Hindlimb muscle (tissue), 1 donor: ENCODE measurements around the gene INHBC. TPM values are rescaled to one million over a fixed set of nuclear protein-coding genes. Genes with fewer than 3 reads are reported as not detected.
"Not testable (repeated sequence)": the region's sequence is repeated elsewhere in the genome, so short reads cannot be mapped to it uniquely, and the experiment has no call there.

Experiments
- DNase-seq: peaks from one replicate; pipeline ENCODE4 v3.0.0-alpha.2; 2013
- polyA plus RNA-seq: library from polyadenylated mRNA; unstranded; fragments of 120-200 nt; gene quantifications from one replicate; pipeline ENCODE4 v1.2.1, GENCODE V29; 2013; ENCODE audit not compliant: insufficient read length

INHBC gene
- polyA plus RNA-seq, 1 donor = not detected

GRCh38 chr12:57430112-57430930 is 4.3 kb upstream of the INHBC start:
- no peak for DNase-seq

- DNase-seq = peak; percentile 97
Observed at GRCh38 chr12:57430931-57431566, 3.5 kb upstream of the INHBC start, which contains the start of gene R3HDM2. Gene R3HDM2, minus strand, starts transcription at chr12:57431043. Its CDS starts 120,615 bp downstream, at chr12:57310428.

DNA sequence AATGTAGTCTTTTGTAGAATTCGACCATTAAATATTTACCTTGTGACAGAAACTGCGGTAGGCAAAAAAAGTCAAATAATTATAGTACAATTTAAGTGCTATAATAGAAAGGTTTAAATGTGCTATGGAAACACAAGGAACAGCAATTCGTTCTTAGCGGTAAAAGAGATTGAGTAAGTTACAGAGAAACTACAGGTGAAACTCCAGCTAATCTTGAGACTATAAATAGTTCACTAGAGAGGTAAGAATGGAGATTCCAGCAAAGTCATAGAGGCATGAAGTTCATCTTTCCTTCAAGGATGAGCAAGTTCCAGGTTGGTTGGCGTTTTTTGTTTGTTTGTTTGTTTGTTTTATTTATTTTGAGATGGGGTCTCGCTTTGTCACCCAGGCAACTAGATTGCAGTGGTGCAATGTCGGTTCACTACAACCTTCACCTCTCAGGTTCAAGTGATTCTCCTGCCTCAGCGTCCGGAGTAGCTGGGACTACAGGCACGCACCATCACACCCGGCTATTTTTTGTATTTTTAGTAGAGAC is 2.9 kb upstream of the INHBC start:
- DNase-seq = no peak

DNA sequence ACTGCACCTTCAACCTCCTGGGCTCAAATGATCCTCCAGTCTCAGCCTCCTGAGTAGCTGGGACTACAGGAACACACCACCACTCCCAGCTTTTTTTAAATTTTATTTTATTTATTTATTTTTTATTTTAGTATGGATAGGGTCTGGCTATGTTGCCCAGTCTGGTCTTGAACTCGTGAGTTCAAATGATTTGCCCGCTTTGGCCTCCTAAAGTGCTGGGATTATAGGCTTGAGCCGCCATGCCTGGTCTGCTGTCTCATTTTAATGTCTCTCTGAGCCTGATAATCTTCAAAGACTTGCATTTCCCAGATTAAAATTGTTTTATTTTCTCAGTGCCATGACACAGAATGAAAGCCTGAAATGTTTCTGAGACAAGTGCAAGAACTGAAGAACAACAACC is 1.2 kb upstream of the INHBC start:
- DNase-seq = no peak

GRCh38 chr12:57435293-57435692 is 709 bp downstream of the INHBC start:
- no peak for DNase-seq

DNA sequence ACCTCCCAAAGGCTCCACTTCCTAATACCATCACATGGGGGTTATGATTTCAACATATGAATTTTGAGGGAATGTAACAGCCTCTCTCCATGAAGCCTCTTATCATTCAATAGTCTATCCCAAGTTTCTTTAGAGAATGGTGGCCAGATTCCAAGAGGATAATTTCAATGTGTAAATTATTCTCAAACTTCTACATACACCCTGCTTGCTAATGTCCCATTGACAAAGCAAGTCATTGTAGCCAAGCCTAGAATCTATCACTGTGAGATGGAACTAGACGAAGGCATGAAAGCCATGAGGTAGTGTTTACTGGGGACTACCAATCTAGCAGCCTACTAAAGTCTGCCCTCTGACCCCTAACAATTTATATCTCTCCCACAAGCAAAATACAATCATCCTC is 3.8 kb downstream of the INHBC start:
- DNase-seq = no peak

- no peak for DNase-seq
Observed at GRCh38 chr12:57439762-57440266, 5.2 kb downstream of the INHBC start.

DNA sequence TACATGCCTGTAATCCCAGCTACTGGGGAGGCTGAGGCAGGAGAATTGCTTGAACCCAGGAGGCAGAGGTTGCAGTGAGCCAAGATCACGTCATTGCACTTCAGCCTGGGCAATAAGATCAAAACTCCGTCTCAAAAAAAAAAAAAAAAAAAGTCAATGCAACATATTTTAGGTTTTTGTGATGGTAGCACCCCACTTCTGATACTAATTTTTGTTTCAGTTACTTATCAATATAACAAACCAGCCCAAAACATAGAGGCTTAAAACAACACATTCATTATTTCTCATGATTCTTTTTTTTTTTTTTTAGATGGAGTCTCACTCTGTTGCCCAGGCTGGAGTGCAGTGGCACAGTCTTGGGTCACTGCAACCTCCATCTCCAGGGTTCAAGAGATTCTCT is 6.8 kb downstream of the INHBC start:
- DNase-seq = not testable (repeated sequence)

DNA sequence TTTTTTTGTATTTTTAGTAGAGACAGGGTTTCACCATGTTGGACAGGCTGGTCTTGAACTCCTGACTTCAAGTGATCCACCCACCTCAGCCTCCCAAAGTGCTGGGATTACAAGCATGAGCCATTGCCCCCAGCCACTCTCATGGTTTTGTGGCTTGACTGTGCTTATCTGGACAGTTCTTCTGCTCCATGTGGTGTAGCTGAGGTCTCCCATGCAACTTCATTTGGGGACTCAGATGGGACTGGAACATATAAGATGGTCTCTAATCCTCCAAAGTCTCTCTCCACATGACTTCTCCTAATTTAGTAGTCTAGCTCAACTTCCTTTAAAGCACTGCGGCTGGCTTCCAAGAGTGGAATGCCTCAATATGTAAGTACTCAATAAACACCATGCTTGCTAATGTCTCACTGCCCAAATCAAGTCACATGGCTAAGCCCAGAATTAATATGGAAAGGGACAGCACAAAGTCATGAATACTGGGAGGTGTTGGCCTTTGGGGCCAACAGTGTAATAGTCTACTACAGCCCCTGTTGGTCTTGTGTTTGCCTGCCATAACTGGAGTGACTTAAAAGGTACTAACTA is 7.4 kb downstream of the INHBC start:
- DNase-seq = no peak

- not testable (repeated sequence) for DNase-seq
Observed at GRCh38 chr12:57444337-57444736, 9.8 kb downstream of the INHBC start.

GRCh38 chr12:57444744-57445143 is 10.2 kb downstream of the INHBC start:
- no peak for DNase-seq

DNA sequence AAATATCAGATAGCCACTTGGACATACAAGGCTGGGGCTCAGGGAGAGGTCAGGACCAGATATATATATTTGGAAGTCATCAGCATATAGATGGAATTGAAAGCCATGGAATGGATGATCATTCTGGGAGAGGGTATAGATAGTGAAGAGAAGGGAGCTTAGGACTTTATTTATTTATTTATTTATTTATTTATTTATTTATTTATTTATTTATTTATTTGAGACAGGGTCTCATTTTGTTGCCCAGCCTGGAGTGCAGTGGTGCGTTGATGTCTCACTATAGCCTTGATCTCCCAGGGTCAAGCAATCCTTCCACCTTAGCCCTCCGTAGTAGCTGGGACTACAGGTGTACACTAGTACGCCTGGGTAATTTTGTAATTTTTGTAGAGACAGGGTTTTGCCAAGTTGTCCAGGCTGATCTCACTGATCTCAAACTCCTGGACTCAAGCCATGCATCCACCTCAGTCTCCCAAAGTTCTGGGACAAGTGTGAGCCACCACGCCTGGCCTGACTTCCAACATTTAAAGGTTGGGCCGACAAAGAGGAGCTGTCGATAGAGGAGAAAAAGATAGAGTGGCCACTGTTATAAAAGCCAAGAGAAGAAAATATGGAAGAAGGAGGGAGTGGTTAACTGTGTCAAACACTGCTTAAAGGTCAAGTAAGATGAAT is 11.8 kb downstream of the INHBC start:
- no peak for DNase-seq

- no peak for DNase-seq
Observed at GRCh38 chr12:57448669-57449068, 14.1 kb downstream of the INHBC start.

DNA sequence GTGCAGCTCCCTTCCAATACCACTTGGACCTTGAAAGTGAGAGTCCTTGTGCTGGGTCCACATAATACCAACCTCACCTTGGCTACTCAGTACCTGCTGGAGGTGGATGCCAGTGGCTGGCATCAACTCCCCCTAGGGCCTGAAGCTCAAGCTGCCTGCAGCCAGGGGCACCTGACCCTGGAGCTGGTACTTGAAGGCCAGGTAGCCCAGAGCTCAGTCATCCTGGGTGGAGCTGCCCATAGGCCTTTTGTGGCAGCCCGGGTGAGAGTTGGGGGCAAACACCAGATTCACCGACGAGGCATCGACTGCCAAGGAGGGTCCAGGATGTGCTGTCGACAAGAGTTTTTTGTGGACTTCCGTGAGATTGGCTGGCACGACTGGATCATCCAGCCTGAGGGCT is 14.8 kb downstream of the INHBC start:
- no peak for DNase-seq

GRCh38 chr12:57450057-57450456 is 15.5 kb downstream of the INHBC start:
- no peak for DNase-seq

DNA sequence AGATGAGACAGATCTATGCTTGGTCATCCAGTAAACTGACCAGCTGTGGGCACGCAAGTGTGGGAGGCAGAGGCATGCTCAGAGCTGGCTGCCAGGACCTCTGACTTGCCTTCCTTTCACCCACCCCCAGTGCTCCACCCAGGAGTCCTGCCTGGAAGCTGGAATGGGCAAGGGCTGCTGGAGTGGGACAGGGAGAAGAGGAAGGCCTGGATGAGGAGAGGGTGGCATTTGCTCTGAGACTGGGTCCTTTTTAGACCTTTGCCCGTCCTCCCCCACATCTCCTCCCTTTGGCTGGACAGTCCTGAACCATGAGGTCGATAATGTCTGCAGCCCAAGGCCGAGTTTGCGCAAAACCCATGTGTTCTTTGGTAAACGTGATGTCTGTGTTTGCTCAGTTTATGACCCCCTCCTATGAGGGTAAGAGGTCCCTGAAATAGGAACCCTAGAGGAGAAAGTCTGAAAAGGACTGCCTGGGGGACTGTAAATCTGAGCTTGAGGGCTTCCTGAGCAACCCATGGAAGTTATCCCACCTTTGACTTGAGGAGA is 16.7 kb downstream of the INHBC start:
- no peak for DNase-seq

GRCh38 chr12:57452181-57452936 is 17.8 kb downstream of the INHBC start:
- no peak for DNase-seq

DNA sequence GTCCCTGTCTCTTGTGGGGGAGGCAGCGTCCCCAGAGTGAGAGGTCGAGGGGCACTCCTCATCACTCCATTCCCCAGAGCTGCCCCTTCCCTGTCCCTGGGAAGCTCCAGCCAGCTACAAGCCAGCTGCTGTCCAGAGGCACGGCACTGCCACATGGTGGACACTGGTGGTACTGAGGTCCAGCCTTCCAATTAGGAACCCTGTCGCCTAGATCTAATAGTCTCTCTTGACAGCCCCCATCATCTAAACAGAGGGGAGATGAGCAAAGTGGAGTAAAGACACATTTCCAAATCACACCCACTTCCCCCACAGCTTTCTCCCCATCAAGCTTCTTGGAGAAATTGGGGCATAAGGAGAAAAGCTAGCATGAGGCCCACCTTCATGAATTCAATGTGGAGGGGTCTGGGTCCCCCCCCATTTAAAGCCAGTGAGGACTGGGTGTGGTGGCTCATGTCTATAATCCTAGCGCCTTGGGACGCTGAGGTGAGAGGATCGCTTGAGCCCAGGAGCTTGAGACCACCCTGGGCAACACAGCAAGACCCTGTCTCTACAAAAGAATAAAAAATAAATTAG is 18.4 kb downstream of the INHBC start:
- peak; percentile 71 for DNase-seq

DNA sequence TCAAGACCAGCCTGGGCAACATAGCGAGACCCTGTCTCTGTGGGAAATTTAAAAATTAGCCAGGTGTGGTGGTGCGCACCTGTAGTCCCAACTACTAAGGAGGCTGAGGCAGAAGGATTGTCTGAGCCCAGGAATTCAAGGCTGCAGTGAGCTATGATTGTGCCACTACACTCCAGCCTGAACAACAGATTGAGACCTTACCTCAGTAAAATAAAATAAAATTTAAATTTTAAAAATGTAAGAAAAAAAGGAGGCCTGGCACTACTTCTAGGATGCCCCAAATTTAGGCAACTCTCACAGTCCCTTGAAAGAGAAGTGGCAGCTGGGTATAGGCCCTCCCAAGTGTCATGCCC is 19.6 kb downstream of the INHBC start:
- DNase-seq = no peak

DNA sequence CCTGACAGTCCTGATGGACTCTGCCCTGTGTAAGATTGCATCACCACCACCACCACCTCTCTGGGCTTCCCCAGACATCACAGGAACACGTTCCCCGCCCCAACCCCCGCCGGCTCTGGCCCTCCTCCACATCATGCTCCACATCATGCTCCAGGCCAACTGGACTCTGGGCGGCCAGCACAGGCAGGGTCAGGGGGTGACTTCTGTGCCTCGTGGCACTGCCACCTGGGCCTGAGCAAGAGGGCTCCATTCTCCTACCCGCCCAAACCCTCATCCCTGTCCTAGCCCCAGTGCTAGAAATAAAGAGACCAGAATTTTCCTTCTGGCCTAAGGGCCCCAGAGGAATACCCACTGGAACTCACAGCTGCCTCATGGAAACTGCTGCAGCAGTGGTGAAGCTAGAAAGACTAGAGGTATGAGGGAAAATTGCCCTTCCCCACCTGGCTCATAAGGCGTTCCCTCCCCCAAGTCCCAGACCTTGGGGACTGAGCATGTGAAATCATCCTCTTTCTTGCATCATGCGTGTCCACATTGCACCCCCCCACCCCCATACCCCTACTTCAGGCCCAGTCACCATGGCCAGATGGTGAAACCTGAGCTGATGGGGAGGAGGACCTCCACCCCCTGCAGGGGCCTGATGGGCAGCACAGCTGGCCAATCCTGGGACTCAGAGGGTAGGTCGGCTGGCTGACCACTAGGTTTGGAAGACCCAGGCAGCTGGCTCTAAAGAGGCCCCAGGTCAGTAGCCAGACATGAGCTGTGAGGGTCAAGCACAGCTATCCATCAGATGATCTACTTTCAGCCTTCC is 20.2 kb downstream of the INHBC start, which contains the start of gene INHBE:
INHBE (plus strand) TSS at position 742 of the 808 bp plus-strand sequence. CDS start 230 bp downstream, outside the sequence.
- DNase-seq = no peak
